ENCODE measurements around the gene ARHGEF17. TPM values are rescaled to one million over a fixed set of nuclear protein-coding genes. Genes with fewer than 3 reads are reported as not detected.

Gene ARHGEF17
- total and polyA plus RNA-seq, 2 of the 13 experiments (the other 11 are each of a cell fraction or from before 2014, with no cell fraction given): 10.7 to 28.8 TPM

- TF ChIP-seq ETV5 (CRISPR knock-in tag; IDR thresholded peaks at IDR 0.05; ENCODE audit: borderline replicate concordance) (no peak), ZNF687 (CRISPR knock-in tag; IDR thresholded peaks at IDR 0.05) (peak; percentile 66), YEATS4 (CRISPR knock-in tag; IDR thresholded peaks at IDR 0.05; ENCODE audit: borderline replicate concordance) (no peak), FOXO4 (CRISPR knock-in tag; conservative IDR thresholded peaks at IDR 0.05) (no peak), CEBPG (CRISPR knock-in tag; IDR thresholded peaks at IDR 0.05) (no peak), THAP9 (CRISPR knock-in tag; IDR thresholded peaks at IDR 0.05; ENCODE audit: borderline replicate concordance) (no peak; the same call in 1 of the 2 replicates), NR2F1 (CRISPR knock-in tag; IDR thresholded peaks at IDR 0.05) (peak; percentile 62 to 88; a peak in 3 of 4 replicates), HNF1A (IDR thresholded peaks at IDR 0.05; ENCODE audit: low read depth) (no peak), HNF1A (CRISPR knock-in tag; IDR thresholded peaks at IDR 0.05; ENCODE audit: borderline replicate concordance) (no peak), FOXA3 (CRISPR knock-in tag; IDR thresholded peaks at IDR 0.05) (no peak), HHEX (CRISPR knock-in tag; IDR thresholded peaks at IDR 0.05) (no peak), GRHL1 (CRISPR knock-in tag; conservative IDR thresholded peaks at IDR 0.05) (no peak)
Measured at GRCh38 chr11:73376803-73377629, 68.9 kb downstream of the ARHGEF17 start (continued).

Data from HepG2 (cell line).